C1 segment of cervical spinal cord (tissue), 14 donors: ENCODE data around the gene RAP2A.
A peak's percentile ranks its signal among the peaks of the same experiment; 100 is the strongest.

Experiments used
- DNase-seq, 14 donors: peaks; one replicate each; lab custom pipeline; 2025; lab: John Stamatoyannopoulos, UW

The RAP2A gene

GRCh38 chr13:97422118-97423054 lies 11.6 kb upstream of the RAP2A start:
- DNase-seq: no peak

DNA sequence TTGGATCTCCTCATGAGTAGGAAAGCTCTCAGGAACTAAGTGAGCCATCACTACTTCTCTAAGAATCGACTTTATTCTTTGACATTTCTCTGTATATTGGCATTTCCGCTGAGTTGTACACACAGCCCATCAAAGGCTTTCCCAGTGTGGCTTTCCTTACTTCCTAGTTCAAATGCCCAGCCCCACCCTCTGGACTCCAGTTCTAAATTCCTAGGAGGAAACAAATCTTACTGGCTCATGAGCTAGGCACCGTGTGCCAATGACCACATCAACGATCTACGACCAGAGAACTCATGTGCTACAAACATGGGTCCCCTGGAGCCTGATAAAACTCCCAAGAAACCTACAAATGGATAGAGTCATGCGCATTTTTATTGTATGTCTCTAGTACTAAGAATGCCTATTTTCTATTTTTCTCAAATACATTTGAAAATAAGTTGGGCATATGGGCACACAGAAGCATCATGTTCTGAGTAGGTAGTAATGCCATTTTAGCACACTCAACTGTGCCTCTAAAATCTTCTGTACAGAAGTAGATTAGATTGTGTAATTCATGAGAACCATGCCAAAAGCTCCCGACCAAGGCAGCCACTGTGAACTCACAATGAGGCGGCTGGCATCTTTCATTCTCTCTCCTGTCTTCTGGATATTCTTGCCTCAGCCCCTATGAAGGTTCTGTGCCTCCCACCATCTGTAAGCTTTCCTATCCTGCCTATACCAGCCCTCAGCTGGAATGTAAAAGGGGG lies 10.5 kb upstream of the RAP2A start:
- DNase-seq: peak in 3 of 14 donors; percentile 5 to 16 (median 11)

DNA sequence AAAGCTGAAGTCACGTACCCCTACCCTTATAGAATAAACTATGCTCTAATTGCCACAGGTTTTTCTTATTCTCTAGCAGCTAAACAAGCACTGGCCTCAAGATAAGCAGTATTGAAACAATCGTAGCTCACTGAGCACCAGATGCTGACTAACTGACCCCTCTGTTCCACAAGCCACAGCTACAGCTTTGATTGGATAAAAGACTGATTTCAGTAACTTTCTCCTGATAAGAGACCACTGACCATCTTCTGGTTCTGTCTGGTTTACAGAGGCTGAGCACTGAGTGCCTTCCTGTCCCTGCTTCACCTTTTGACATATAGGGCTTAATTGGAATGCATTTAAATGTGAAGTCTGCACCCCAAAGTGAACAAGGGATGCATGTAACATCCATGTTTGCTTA lies 8.4 kb upstream of the RAP2A start:
- DNase-seq: no peak

DNA sequence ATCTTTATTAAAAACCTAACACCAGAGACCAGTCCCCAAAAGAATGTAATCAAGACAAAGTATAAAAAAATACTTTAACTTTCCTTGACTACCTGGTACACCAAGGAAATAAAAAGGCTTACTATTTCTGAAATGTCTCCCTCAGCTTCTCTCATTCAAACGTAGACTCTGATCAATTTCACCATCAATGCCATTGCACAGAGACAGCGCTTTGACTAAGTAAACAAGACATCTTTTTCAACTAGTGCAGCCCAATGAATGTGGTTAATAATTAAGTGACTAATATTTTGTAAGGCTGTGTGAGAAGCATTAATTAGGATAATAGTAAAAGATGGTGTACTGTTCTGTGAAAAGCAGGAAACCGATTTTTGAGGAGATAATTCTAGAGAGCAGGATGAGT lies 7.3 kb upstream of the RAP2A start:
- DNase-seq: no peak

GRCh38 chr13:97429681-97430081 lies 4.3 kb upstream of the RAP2A start:
- peak in 12 of 14 donors; percentile 12 to 83 (median 40) for DNase-seq

DNA sequence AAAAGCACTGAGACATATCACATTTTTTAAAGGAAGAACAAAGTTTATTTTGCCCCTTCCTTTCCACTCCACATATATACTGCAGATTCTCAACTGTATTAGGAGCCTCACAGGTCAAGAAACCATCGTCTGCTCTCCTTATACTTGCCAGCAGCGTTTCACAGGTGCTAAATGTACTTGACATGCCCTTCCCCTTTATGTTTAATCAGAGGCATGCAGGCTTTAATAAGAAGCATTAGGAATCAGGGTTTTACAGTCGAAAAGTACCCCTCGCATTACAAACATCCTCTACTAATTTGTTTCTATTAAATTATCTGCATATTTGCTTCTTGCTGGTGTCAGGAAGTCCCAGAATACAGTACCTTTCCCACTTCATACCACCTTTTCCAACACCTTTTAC lies 3.7 kb upstream of the RAP2A start:
- DNase-seq: peak in 1 of 14 donors; percentile 76

- peak in 2 of 14 donors; percentile 43 to 46 for DNase-seq
These were observed 2.7 kb upstream of the RAP2A start for GRCh38 chr13:97431171-97431764.

DNA sequence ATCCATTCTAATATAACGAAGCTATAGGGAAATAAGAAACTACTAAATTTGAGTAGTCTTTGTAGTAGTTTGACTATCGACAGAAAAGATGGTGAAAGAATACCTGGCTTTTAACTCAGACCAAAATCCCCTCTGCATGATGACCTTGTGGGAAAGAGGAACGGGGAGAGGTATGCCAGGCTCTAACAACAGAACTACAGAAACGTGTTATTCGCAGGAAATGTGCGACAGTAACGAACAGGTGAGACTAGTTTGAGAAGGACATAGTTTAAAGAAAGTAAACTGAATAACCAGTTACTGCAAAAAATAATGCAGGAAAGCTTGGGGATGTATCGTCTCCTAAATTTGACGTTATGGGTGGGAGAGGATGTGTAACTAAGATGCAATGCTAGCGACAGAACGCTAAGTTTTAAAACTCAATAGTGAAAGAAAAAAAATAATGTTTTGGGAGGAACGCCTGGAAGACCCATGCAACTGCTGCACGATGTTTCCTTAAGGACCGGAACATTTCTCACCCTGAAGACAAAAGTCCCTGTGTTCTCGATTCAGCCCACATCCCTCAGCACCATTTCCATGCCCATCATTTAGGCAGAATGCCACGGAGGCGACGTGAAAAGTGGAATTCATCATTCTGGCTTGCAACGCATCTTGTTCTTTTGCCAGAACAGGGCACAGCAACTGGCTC lies 1.6 kb upstream of the RAP2A start:
- peak in 1 of 14 donors; percentile 62 for DNase-seq

DNA sequence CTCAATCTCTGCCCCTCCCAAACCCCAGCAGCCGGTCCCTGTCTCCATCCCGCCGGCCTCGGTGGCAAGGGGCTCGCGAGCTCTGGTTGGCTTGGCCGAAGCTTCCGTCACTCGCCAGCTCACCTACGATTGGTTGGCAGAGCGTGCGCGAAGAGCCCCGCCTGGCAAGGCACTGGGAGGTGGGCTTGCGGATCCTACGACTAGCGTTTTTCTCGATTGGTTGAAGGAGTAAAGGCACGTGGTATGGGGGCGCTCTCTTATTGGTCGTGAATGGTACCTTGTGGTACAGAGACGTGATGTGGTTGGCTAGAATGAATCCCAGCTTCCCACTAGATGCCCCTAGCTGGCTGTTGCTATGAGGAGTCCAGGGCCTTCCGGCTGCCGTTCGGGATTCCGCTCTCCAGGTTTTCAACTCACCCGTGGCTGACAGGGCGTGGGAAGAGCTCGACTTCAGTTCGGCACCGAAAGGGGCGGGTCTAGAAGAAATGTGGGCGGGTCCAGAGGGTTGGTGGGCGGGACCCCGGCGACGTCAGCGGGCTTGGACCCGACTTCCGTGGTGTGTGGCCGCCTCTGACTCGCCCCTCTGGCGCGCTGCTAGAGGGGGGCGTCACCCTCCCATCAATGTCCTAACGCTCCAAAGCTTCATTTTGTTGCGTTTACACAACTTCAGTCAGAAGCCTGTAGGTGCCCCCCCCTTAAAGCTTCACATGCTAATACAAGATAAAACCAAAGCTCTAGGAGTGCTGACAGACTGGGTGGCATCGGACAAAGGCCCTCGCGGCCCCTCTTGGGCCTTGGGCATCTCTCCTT lies 847 bp upstream of the RAP2A start:
- peak; percentile 98 to 100 (median 100) for DNase-seq

GRCh38 chr13:97434397-97435201 lies 630 bp downstream of the RAP2A start:
- peak in 11 of 14 donors; percentile 37 to 76 (median 51) for DNase-seq

GRCh38 chr13:97435323-97435722 lies 1.4 kb downstream of the RAP2A start:
- DNase-seq: no peak

DNA sequence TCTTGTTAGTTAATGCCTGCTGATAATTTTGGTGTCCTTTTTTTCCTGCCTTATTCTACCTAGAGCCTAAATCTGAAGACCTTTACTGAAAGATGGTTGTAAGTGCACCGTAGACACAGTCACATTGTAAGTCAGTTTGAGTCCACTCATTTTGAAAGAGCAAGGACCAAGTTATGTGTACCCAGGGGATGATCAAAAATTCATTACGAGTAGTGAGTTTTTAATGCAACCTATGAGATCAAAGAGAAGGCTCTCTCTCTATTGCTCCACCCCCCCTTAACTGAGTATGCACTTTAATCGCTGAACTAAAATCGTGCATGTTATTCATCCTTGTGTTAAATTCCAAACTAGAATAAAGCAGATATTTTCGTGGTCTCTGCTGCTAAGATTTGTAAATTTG lies 1.8 kb downstream of the RAP2A start:
- no peak for DNase-seq

- no peak for DNase-seq
These were observed 2.9 kb downstream of the RAP2A start for GRCh38 chr13:97436845-97437244.

DNA sequence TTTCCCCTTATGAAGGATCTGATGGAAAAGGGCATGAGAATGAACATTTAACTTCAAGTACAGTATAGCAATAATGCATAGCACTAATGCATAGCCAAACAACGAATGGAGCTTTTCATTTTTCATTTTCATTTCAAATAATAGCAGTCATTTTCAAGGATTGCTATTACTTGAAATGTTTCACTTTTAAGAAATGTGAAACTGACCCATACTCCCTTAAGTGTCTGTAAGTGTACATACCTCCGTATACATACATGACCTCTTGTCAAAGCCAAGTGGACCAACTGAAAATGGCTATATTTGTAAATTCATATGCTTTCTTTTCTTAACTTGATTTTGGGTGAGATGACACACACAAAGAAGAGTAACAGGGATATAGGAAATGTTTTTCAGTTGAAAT lies 3.8 kb downstream of the RAP2A start:
- no peak for DNase-seq

DNA sequence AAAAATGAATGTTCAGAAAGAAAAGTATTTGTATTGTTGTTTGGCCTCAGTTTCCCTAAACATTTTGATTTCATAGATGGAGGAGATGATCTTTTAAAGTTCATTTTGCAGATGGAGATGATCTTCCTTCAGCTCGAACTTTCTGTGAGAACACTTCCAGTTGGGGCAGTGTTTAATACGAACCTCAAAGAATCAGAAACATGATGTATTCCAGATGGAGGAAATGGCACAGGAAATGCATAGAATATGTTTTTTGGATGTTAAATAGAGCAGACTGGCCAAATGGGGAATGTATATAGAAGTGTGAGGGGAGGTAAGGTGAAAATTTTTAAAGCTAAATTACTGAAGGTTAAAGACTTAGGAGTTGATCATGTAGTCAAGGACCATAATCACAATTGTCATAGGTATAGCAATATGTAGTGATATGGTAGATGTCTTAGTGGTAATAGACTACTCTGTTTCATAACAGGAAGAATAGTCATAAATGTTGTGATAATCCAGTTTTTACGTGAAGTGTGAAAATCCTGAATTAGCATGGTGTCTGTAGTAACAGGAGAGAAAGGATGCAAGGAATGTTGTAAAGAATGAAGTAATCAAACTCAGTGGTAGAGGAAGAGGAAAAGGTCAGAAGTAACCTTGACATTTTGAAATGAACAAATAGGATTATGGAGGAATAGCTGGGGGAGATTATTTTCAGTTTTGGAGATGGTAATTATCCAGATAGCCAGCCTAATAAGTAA lies 5.1 kb downstream of the RAP2A start:
- DNase-seq: no peak

GRCh38 chr13:97440598-97441170 lies 6.7 kb downstream of the RAP2A start:
- DNase-seq: no peak

GRCh38 chr13:97441368-97441767 lies 7.4 kb downstream of the RAP2A start:
- no peak for DNase-seq

- DNase-seq: no peak
These were observed 11.7 kb downstream of the RAP2A start for GRCh38 chr13:97445522-97446187.
